Measurements from ENCODE around the gene LIN7C.
A peak's percentile ranks its signal among the peaks of the same experiment; 100 is the strongest.
"Not testable (repeated sequence)": the region's sequence is repeated elsewhere in the genome, so short reads cannot be mapped to it uniquely, and the experiment has no call there.

The LIN7C gene

DNA sequence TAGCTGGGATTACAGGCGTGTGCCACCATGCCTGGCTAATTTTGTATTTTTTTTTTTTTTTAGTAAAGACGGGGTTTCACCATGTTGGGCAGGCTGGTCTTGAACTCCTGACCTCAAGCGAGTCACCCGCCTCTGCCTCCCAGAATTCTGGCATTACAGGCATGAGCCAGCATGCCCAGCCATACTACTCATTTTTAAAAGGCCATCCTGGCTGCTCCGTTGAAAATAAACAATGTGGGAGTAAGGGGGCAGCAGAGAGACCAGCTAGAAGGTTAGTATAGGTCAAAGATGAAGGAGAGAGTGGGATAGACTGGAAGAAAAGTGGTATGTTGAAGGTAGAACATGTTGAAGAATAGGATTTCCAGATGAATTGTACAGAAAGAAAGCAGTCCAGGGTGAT is 17.6 kb upstream of the LIN7C start:
- no peak for TF ChIP-seq ZNF274 (IDR thresholded peaks at IDR 0.05; ENCODE audit: low read depth, low read length)
- no peak overlapping the region for H3K4me3 ChIP-seq (ENCODE audit: low read length)

DNA sequence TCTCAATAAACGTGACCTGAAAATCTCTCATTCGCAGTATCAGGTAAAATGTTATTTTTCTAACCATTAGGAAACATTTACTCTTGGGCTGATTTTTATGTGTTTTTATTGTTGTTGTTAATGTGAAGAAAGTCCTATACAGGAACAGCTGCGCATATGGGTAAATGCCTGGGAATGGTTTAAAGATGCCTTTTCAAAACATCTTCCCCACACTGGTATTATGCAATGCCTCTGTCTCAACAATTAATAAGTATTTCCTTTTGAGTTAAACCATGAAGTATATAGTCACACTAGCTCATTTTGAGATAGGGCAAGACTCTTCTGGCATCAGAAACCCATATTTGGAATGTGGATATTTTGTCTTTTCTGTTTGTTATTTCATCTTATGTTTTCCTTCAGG is 13.7 kb upstream of the LIN7C start:
- H3K4me3 ChIP-seq (ENCODE audit: low read length), result no peak overlapping the region
- TF ChIP-seq ZNF274 (IDR thresholded peaks at IDR 0.05; ENCODE audit: low read depth, low read length), result no peak

DNA sequence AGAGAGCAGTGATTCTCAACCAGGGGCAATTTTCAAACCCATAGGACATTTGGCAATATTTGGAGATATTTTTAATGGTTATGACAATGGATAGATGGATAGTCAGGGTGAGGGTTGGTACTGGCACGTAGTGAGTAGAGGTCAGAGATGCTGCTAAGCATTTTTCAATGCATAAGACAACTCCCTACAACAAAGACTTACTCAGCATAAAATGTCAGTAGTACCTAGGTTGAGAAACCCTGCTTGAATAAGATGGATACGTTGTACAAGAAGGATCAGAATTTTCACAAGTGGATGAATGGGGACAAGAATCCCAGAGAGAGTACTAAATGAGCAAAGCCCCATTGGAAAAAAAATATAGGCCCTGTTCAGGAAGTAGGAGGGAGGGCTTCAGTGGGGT is 11.9 kb upstream of the LIN7C start:
- TF ChIP-seq ZNF274 (IDR thresholded peaks at IDR 0.05; ENCODE audit: low read depth, low read length), result no peak
- H3K4me3 ChIP-seq (ENCODE audit: low read length), result no peak overlapping the region

DNA sequence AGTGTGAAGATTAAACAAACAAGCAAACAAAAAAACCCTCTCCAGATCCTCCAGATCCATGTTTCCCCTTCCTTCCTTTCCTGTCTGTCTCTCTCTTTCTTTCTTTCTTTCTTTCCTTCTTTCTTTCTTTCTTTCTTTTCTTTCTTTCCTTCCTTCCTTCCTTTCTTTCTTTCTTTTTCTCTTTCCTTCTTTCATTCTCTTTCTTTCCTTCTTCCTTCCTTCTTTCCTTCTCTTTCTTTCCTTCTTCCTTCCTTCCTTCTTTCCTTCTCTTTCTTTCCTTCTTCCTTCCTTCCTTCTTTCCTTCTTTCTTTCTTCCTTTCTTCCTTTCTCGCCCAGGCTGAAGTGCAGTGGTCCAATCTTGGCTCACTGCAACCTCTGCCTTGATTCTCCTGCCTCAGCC is 10.9 kb upstream of the LIN7C start:
- H3K4me3 ChIP-seq (ENCODE audit: low read length), result not testable (repeated sequence)

DNA sequence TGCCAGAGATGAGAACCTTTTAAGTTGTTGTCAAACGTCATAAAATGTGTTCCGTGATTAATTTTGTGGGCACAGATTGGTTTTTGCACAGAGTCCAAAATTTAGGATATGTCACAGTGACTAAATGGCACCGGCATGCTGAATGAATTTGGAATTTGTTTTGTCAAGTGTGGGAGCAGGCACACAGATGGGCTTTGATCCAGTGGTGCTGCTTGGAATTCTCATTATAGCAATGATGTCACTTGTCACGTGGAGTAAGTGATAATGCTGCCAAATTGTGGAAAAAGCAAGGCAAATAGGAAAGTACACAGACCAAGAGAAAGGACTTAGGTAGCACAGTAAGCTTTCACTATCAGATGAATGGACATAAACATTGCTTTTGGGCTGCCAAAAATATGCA is 8.0 kb upstream of the LIN7C start:
- H3K4me3 ChIP-seq (ENCODE audit: low read length), result no peak overlapping the region
- TF ChIP-seq ZNF274 (IDR thresholded peaks at IDR 0.05; ENCODE audit: low read depth, low read length), result no peak

DNA sequence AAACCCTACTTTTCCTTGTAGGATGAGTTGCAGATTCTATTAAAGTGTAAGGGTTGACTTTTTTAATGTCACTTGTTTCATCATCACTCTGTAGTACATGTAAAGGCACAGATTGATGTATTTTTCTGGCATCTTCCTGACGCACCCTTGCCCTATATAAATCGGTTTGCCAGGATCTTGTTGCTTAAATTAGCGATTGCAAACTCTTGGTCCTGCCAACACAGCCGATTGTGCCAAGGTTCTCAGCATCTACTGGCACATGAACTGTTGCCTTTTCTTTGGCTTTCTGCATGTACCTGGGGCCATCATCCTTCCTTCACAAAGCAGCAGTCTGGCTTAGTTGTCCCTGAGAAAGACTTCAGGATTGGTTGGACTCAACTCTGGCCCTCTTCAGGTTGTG is 7.5 kb upstream of the LIN7C start:
- no peak for TF ChIP-seq ZNF274 (IDR thresholded peaks at IDR 0.05; ENCODE audit: low read depth, low read length)
- no peak overlapping the region for H3K4me3 ChIP-seq (ENCODE audit: low read length)

DNA sequence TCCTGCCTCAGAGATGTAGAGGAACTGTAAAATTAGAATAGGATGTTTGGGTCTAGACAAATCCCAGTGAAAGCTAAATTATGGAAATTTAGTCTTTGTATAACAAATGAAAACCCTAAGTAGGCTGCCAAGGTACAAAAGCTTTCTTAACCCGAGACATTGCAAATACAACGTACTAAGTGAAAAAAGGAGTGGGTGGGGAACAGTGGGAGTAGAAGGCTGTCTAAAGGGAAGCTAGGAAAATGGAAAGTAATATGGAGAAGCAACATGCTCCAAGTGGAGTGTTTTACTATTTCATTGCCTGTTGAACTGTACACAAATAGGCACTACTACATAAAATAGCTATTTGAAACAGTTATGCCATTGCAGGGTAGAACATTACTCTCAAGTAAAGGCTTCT is 6.8 kb upstream of the LIN7C start:
- no peak overlapping the region for H3K4me3 ChIP-seq (ENCODE audit: low read length)
- no peak for TF ChIP-seq ZNF274 (IDR thresholded peaks at IDR 0.05; ENCODE audit: low read depth, low read length)

DNA sequence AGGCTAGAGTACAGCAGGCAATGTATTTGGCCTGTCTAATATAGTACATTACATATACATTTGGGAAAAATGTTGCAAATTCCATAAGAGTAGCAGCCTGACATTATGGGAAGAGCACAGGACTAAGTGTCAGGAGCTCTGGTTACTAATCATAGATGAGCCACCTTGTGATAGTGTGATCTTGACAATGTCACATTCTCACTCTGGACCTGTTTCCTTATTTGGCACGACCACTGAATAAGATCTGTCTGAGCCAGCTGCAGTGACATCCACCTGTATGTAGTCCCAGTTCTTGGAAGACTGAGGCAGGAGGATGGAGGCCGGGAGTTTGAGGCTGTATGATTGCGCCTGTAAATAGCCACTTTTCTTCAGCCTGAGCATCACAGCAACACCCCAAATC is 5.7 kb upstream of the LIN7C start:
- no peak overlapping the region for H3K4me3 ChIP-seq (ENCODE audit: low read length)
- TF ChIP-seq ZNF274 (IDR thresholded peaks at IDR 0.05; ENCODE audit: low read depth, low read length), result no peak

DNA sequence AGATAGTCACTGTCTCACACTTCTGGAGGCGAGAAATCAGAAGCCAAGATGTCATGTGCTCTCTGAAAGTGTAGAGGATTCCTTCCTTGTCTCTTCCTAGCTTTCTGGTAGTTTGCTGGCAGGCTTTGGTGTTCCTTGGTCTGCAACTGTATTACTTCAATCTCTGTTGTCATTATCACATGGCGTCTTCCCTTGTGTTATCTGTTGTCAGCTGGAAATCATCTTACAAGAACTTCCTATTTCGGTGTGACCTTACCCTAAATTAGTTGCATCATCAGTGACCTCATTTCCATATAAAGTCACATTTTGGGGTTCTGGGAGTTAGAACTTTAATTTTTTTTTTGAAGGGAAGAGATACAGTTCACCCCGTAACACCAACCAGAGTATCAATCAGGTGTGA is 3.3 kb upstream of the LIN7C start:
- no peak overlapping the region for H3K4me3 ChIP-seq (ENCODE audit: low read length)
- TF ChIP-seq ZNF274 (IDR thresholded peaks at IDR 0.05; ENCODE audit: low read depth, low read length), result no peak

DNA sequence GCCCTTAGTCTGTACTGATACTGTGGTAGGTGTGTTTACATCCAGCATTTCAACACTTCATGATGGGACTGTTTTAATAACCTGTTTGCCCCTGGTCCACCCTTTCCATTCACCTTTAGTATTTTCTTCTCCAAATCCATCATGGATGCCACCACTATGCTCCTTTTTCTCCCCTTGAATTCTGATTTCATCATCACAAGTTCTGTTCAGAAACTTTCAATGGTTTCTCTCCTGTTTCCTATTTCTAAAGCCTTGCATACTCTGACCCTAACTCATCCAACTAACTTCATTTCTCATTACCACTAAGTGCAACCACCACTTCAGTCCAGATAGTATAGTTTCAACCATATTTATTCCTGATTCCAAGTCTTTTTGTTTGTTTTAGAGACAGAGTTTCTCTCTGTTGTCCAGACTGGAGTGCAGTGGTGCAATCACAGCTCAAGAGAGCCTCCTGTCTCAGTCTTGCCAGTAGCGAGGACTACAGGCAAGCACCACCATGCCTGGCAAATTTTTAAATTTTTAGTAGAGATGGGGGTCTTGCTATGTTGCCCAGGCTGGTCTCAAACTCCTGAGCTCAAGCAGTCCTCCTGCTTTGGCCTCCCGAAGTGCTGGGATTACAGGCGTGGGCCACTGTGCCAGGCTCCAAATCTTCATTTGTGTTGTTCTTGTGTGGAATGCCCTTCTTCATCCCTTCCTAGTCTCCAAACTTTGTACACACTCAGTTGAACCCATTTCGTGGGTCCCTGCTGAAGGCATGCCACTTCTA is 1.2 kb upstream of the LIN7C start:
- peak overlapping the region; percentile 96; the same call in 1 of the 2 replicates for H3K4me3 ChIP-seq (ENCODE audit: low read length)
- no peak for TF ChIP-seq ZNF274 (IDR thresholded peaks at IDR 0.05; ENCODE audit: low read depth, low read length)

DNA sequence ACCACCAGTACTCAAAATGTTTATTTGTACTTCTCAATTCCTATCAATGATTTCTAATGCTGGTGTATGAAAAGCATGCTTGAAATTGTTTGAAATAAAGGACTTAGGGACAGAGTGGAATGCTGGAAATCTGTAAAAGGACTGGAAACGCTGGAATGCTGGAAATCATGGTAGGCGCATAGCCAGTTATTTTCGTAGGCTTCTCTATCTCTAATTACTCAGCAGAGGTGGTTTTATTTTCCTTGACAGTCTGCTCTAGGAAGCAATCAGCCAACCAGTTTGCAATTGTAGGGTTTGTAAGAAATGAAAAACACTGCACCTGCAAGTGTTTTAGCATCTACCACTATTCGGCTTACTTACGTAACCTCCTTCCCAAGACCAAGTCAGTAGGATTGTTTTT is 788 bp downstream of the LIN7C start:
- no peak for TF ChIP-seq ZNF274 (IDR thresholded peaks at IDR 0.05; ENCODE audit: low read depth, low read length)
- peak overlapping the region; percentile 96 for H3K4me3 ChIP-seq (ENCODE audit: low read length)

DNA sequence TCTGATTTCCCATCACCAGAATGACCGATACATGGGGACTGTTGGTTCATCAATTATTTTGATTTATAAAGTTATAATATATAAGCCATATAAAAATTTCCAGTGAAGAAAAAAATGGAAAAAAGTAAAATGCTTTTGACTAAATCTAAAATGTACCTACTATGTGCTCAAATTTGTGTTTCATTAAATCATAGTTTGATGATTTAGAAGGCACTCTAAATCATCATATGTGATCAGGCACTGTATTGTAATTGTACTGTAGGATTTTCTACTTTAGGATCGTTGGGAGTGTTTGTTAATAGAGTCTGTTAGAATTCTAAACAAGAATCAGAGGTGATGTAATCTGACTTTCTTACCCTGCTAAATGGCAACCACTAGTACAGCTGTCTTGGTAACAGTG is 2.4 kb downstream of the LIN7C start:
- TF ChIP-seq ZNF274 (IDR thresholded peaks at IDR 0.05; ENCODE audit: low read depth, low read length), result no peak
- no peak overlapping the region for H3K4me3 ChIP-seq (ENCODE audit: low read length)

DNA sequence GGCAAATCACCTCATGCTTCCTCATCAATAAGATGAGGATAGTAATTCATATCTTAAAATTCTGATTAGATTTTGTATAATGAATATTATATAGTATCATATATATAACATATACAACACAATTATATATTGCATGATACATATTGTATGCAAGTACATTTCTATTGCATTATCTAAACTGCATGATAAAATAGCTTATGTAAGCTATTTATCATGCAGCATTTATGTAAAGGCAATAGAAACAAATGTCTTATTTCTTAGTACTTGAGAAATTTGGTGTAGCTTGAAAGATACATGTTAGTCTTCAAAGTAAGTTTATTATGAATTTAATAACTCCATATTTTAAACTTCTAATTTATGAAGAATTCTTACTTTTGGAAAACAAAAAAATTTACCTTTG is 5.5 kb downstream of the LIN7C start:
- no peak overlapping the region for H3K4me3 ChIP-seq (ENCODE audit: low read length)
- TF ChIP-seq ZNF274 (IDR thresholded peaks at IDR 0.05; ENCODE audit: low read depth, low read length), result no peak

DNA sequence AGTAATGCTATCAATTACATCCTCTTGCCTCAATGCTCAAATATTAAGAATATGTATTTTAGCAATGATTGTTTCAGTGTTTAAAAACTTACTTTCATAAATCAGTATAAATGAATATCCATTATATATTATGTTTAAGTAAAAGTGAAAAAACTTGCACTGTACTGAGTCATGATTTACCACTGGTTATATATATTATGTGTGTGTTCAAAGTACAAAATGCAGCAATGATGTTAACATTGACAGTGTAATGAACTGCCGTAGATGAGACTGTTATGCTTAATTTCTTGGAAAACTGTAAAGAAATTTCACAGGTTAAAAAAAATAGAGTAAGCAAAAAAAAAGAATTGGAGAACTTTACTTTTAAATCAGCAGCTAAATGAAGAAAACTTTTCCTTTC is 8.7 kb downstream of the LIN7C start:
- no peak for TF ChIP-seq ZNF274 (IDR thresholded peaks at IDR 0.05; ENCODE audit: low read depth, low read length)
- H3K4me3 ChIP-seq (ENCODE audit: low read length), result no peak overlapping the region

DNA sequence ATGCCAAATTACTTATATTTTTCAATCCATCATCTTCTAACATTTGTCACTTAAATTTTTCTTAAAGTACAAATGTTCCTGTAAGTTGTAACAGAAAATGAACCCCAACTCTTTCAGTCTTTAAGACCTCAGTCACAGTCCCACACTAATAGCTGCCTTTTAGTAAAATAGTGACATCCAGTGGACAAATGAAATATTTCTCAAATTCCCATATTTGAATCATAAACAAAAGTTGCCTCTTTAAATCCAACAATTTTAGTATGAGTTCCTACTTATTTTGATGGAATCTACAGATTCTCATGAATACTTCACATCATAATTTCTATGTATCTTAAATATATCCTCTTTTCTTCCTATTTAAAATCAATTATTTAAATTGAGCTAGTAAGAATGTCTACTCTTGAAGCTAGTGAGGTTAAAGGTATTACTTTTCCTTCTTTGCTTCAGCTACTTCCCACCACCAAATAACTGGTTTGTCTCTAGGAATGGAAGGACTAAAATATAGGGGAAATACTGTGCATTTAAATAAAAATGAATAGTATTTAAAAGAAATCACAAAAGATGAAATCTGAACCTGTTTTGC is 9.2 kb downstream of the LIN7C start:
- no peak for TF ChIP-seq ZNF274 (IDR thresholded peaks at IDR 0.05; ENCODE audit: low read depth, low read length)

DNA sequence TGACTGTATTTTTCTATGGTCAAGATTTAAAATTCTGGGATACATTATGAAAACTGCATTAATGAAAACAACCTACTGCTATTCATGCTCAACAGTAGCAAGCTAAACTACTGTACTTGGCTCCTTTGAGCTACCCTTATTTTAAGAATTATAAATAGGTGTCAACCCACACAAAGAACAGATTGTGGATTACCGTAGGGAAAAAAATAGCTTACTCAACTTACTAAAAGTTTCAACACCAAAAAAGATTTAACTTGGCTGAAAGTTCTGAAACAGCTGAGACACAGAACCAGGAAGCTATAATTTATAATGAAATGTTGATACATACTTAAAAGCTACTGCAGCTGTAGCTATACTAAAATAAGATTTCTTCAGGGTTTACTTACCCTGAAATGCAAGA is 10.1 kb downstream of the LIN7C start:
- H3K4me3 ChIP-seq (ENCODE audit: low read length), result no peak overlapping the region
- no peak for TF ChIP-seq ZNF274 (IDR thresholded peaks at IDR 0.05; ENCODE audit: low read depth, low read length)

More for the DNA sequence above, 9.2 kb downstream of the LIN7C start:
- no peak overlapping the region for H3K4me3 ChIP-seq (ENCODE audit: low read length)

Measured in GM08714 (cell line).